Chondrocyte (in vitro differentiated cells): ENCODE measurements around the gene DBF4. TPM values are rescaled to one million over a fixed set of nuclear protein-coding genes. Genes with fewer than 3 reads are reported as not detected.
"Not testable (repeated sequence)": the region's sequence is repeated elsewhere in the genome, so short reads cannot be mapped to it uniquely, and the experiment has no call there.

Experiments
- DNase-seq: peaks from one replicate; pipeline ENCODE4 v3.0.0; 2021; ENCODE audit warnings: mixed read lengths, low spot score
- H3K27ac Mint-ChIP-seq: one replicate; pipeline ENCODE4 v1.8.0; 2021; ENCODE audit warnings: mild to moderate bottlenecking, moderate library complexity, mixed read lengths; ENCODE audit not compliant: unreplicated experiment
- H3K27me3 Mint-ChIP-seq: 2 replicates; pipeline ENCODE4 v1.8.0; 2021; ENCODE audit warnings: low read depth, mixed read lengths
- H3K36me3 Mint-ChIP-seq: 2 replicates; pipeline ENCODE4 v1.8.0; 2021; ENCODE audit warnings: low read depth, mixed read lengths
- H3K4me1 Mint-ChIP-seq: 2 replicates; pipeline ENCODE4 v1.8.0; 2021; ENCODE audit warnings: low read depth, mild to moderate bottlenecking, mixed read lengths
- H3K4me3 Mint-ChIP-seq: one replicate; pipeline ENCODE4 v1.8.0; 2021; ENCODE audit warnings: mild to moderate bottlenecking, moderate library complexity, mixed read lengths; ENCODE audit not compliant: unreplicated experiment
- H3K9me3 Mint-ChIP-seq: 2 replicates; pipeline ENCODE4 v1.8.0; 2021; ENCODE audit warnings: low read depth, mixed read lengths
- total RNA-seq: library from RNA; stranded (reverse); gene quantifications from 3 replicates; pipeline ENCODE4 v1.2.1, GENCODE V29; 2021
- TF ChIP-seq, protein P1 (sequence below): fragments of 200-600 bp; sonication (generic); IDR thresholded peaks from 2 replicates; pipeline ENCODE4 v1.5.0; 2021; ENCODE audit warnings: antibody characterized with exemption, mild to moderate bottlenecking, moderate library complexity

Gene DBF4
- total RNA-seq, 1 donor from 2014 or later: 10.3 TPM

DNA sequence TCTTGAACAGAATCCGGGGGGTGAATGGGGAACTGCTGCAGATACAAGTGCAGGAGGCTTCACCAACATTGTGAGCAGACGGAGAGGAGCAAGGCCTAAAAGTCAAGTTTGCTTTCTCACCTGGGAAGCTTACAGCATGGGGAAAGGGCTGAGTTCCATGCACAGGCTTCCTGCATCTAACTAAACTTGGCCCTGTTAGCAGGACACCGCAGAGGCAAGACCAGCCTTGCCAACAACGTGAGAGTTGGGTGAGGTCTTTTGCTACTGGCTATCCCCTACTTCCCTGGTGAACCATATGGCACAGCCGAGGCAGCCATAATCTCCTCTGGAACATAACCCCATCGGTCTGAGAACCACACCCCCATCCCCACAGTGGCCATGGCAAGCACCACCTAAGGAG, 43.6 kb downstream of the DBF4 start:
- TF ChIP-seq, protein P1, sequence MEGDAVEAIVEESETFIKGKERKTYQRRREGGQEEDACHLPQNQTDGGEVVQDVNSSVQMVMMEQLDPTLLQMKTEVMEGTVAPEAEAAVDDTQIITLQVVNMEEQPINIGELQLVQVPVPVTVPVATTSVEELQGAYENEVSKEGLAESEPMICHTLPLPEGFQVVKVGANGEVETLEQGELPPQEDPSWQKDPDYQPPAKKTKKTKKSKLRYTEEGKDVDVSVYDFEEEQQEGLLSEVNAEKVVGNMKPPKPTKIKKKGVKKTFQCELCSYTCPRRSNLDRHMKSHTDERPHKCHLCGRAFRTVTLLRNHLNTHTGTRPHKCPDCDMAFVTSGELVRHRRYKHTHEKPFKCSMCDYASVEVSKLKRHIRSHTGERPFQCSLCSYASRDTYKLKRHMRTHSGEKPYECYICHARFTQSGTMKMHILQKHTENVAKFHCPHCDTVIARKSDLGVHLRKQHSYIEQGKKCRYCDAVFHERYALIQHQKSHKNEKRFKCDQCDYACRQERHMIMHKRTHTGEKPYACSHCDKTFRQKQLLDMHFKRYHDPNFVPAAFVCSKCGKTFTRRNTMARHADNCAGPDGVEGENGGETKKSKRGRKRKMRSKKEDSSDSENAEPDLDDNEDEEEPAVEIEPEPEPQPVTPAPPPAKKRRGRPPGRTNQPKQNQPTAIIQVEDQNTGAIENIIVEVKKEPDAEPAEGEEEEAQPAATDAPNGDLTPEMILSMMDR: no peak
- Mint-ChIP-seq H3K36me3 (no peaks in the 10 kb centered on the region), H3K27ac (no peak overlapping the region), H3K9me3 (no peaks in the 10 kb centered on the region), H3K27me3 (no peaks in the 10 kb centered on the region), H3K4me1 (no peaks in the 10 kb centered on the region), H3K4me3 (no peak overlapping the region)
- no peak for DNase-seq

DNA sequence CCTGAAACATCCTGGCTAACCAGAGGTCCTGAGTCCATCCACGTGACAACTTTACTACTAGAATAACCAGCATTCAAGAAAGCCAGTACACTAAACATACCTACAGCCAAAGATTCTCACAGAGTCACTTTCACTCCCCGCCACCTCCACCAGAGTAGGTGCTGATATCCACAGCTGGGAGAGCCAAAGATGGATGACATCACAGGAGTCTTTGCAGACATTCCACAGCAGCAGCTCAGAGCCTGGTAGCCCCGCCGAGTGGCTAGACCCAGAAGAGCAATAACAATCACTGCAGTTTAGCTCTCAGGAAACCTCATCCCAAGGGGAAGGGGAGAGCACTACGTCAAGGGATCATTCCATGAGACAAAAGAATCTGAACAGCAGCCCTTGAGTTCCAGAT, 44.3 kb downstream of the DBF4 start:
- H3K27me3 Mint-ChIP-seq: no peaks in the 10 kb centered on the region
- no peak for DNase-seq
- H3K4me3 Mint-ChIP-seq: no peak overlapping the region
- H3K27ac Mint-ChIP-seq: no peak overlapping the region
- TF ChIP-seq, protein P1: no peak
- no peaks in the 10 kb centered on the region for H3K36me3 Mint-ChIP-seq
- H3K4me1 Mint-ChIP-seq: no peaks in the 10 kb centered on the region
- no peaks in the 10 kb centered on the region for H3K9me3 Mint-ChIP-seq

DNA sequence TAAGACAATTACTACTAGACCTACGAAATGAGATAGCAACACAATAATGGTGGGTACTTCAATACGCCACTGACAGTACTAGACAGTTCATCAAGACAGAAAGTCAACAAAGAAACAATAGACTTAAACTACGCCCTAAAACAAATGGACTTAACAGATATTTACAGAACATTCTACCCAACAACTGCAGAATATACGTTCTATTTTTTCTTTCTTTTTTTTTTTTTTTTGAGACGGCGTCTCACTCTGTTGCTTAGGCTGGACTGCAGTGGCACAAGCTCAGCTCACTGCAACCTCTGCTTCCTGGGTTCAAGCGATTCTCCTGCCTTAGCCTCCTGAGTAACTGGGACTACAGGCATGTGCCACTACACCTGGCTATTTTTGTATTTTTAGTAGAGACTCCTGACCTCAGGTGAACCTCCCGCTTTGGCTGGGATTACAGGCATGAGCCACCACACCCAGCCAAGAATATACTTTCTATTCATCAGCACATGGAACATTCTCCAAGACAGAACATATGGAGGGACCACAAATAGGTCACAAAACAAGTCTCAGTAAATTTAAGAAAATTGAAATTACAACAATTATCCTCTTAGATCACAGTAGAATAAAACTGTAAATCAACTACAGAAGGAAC, 46.6 kb downstream of the DBF4 start:
- H3K4me1 Mint-ChIP-seq: peaks cover 13% of the 10 kb centered on the region
- H3K9me3 Mint-ChIP-seq, DNase-seq, H3K36me3 Mint-ChIP-seq, H3K27ac Mint-ChIP-seq, H3K27me3 Mint-ChIP-seq, H3K4me3 Mint-ChIP-seq: not testable (repeated sequence)

DNA sequence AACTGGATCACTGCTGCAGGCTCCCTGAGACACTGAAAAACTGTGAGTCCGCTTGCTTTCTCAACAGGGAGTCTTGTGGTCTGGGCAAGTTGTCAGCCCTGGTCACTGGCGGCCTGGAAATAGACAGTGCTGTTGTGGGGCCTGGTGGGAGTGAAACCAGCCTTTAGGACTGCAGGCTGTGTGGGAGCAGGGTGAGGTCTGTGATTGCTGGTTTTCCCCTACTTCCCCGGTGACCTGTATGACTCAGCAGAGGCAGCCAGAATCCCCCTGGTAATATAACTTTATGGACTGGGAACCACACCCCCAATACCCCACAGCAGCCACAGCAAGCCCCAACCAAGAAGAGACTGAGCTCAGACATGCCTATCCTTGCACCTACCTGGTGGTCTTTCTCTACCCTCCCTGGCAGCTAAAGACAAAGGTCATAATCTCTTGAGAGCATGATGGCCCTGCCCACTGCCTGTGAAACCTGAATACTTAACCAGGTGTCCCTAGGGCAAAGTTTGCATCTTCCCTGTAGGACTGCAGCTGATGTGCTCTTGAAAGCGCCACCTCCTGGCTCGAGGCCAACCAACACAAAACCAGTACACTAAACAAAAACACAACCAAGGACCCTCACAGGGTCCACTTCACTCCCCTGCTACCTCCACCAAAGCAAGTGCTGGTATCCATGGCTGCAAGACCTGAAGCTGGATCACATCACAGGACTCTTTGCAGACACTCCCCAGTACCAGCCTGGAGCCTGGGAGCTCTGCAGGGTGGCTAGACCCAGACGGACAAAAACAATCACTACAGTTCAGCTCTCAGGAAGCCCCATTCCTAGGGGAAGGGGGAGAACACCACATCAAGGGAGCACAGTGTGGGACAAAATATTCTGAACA, 50.5 kb downstream of the DBF4 start:
- H3K9me3 Mint-ChIP-seq: no peaks in the 10 kb centered on the region
- no peak for DNase-seq
- H3K4me3 Mint-ChIP-seq: no peak overlapping the region
- H3K36me3 Mint-ChIP-seq: no peaks in the 10 kb centered on the region
- H3K27ac Mint-ChIP-seq: peak overlapping the region; percentile 13
- peaks cover 20% of the 10 kb centered on the region for H3K27me3 Mint-ChIP-seq
- peaks cover 13% of the 10 kb centered on the region for H3K4me1 Mint-ChIP-seq
- TF ChIP-seq, protein P1: no peak

DNA sequence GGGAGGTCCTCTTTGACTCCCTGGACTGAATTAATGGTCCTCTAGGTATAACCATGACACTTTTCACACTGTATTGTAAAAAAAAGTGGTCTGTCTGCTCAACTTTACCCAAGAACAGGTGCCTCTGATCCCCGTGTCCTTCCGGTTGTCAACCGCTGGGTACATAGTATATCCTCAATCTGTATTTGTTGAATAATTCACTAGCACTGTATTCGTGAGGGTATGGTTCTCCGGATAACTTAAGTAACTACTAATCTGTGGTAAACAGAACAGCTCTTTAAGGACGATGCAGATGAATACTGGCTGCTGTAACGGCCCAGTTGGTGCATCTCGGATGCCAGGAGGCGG, 57.3 kb downstream of the DBF4 start:
- DNase-seq: no peak
- Mint-ChIP-seq H3K9me3 (peaks cover 2% of the 10 kb centered on the region), H3K27me3 (peaks cover 27% of the 10 kb centered on the region), H3K4me1 (peaks cover 15% of the 10 kb centered on the region), H3K4me3 (peak overlapping the region; percentile 90), H3K36me3 (no peaks in the 10 kb centered on the region), H3K27ac (peak overlapping the region; percentile 15)
- TF ChIP-seq, protein P1: no peak
